Mucosa of stomach (tissue), 1 donor: ENCODE measurements around the gene PLCL2.

Source experiments
- H3K27me3 ChIP-seq: one replicate; pipeline ENCODE4 v1.7.0; 2013; ENCODE audit warnings: mild to moderate bottlenecking, low read length; ENCODE audit not compliant: control insufficient read depth, insufficient read depth
- H3K36me3 ChIP-seq: one replicate; pipeline ENCODE4 v1.7.0; 2013; ENCODE audit warnings: low read length; ENCODE audit not compliant: control insufficient read depth, insufficient read depth
- H3K4me1 ChIP-seq: one replicate; pipeline ENCODE4 v1.7.0; 2013; ENCODE audit warnings: mild to moderate bottlenecking, low read length; ENCODE audit not compliant: control insufficient read depth, insufficient read depth
- H3K4me3 ChIP-seq: one replicate; pipeline ENCODE4 v1.7.0; 2013; ENCODE audit warnings: low read length
- H3K9ac ChIP-seq: one replicate; pipeline ENCODE4 v1.7.0; 2013; ENCODE audit warnings: mild to moderate bottlenecking, low read length, moderate library complexity
- H3K9me3 ChIP-seq: one replicate; pipeline ENCODE4 v1.7.0; 2013; ENCODE audit warnings: mild to moderate bottlenecking, low read length, moderate library complexity; ENCODE audit not compliant: control insufficient read depth
- donor health status: Pancreatic carcinoma.

The PLCL2 gene

GRCh38 chr3:17035033-17035432, 150.3 kb downstream of the PLCL2 start:
- Histone ChIP-seq H3K4me3 (no peak overlapping the region), H3K36me3 (no peaks in the 10 kb centered on the region), H3K9ac (no peak overlapping the region), H3K27me3 (no peaks in the 10 kb centered on the region), H3K9me3 (no peaks in the 10 kb centered on the region), H3K4me1 (peaks cover 33% of the 10 kb centered on the region)

GRCh38 chr3:17035966-17036365, 151.2 kb downstream of the PLCL2 start:
- Histone ChIP-seq H3K27me3 (no peaks in the 10 kb centered on the region), H3K9ac (no peak overlapping the region), H3K36me3 (no peaks in the 10 kb centered on the region), H3K9me3 (no peaks in the 10 kb centered on the region), H3K4me1 (peaks cover 36% of the 10 kb centered on the region), H3K4me3 (no peak overlapping the region)

GRCh38 chr3:17038141-17038540, 153.4 kb downstream of the PLCL2 start:
- Histone ChIP-seq H3K9me3 (no peaks in the 10 kb centered on the region), H3K4me3 (no peak overlapping the region), H3K9ac (no peak overlapping the region), H3K4me1 (peaks cover 33% of the 10 kb centered on the region), H3K27me3 (no peaks in the 10 kb centered on the region), H3K36me3 (no peaks in the 10 kb centered on the region)

DNA sequence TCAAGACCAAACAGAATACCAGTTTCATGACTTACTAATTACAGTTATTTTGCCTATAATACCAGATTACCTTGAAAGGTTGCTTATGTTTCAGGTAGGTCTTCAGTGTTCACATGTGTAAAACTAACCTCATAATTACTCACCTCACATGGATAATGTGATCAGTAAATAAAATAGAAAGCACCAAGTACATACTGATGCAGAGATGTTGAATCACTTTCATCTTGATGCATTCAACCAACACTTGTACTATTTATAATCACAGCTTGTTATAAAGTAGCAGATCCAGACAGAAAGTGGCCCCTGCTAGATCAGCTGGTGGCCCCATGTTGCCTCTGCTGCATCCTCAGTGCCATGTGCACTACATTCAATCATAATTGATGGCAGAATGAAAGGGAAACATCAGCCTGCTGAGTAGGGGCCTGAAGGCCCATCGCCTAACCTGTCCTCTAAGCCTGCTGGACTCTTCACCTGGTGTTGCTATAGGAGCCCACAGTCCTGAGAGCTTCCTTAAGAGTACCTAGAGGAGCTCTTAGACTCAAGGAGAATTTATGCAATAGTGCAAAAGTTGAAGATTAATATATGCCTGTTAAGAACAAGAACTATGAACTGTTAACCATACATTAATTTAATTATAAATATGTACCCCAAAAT, 154.3 kb downstream of the PLCL2 start:
- Histone ChIP-seq H3K36me3 (no peaks in the 10 kb centered on the region), H3K9me3 (no peaks in the 10 kb centered on the region), H3K9ac (no peak overlapping the region), H3K27me3 (no peaks in the 10 kb centered on the region), H3K4me1 (peaks cover 33% of the 10 kb centered on the region), H3K4me3 (no peak overlapping the region)

GRCh38 chr3:17039594-17039993, 154.8 kb downstream of the PLCL2 start:
- no peaks in the 10 kb centered on the region for H3K9me3 ChIP-seq
- peaks cover 33% of the 10 kb centered on the region for H3K4me1 ChIP-seq
- no peaks in the 10 kb centered on the region for H3K27me3 ChIP-seq
- no peak overlapping the region for H3K4me3 ChIP-seq
- H3K36me3 ChIP-seq, result no peaks in the 10 kb centered on the region
- H3K9ac ChIP-seq, result no peak overlapping the region

GRCh38 chr3:17040322-17040989, 155.7 kb downstream of the PLCL2 start:
- Histone ChIP-seq H3K4me1 (peaks cover 33% of the 10 kb centered on the region), H3K9me3 (no peaks in the 10 kb centered on the region), H3K27me3 (no peaks in the 10 kb centered on the region), H3K9ac (no peak overlapping the region), H3K36me3 (no peaks in the 10 kb centered on the region), H3K4me3 (no peak overlapping the region)

GRCh38 chr3:17040990-17041377, 156.2 kb downstream of the PLCL2 start:
- no peaks in the 10 kb centered on the region for H3K9me3 ChIP-seq
- no peak overlapping the region for H3K4me3 ChIP-seq
- H3K36me3 ChIP-seq, result no peaks in the 10 kb centered on the region
- H3K27me3 ChIP-seq, result no peaks in the 10 kb centered on the region
- H3K4me1 ChIP-seq, result peaks cover 33% of the 10 kb centered on the region
- no peak overlapping the region for H3K9ac ChIP-seq

DNA sequence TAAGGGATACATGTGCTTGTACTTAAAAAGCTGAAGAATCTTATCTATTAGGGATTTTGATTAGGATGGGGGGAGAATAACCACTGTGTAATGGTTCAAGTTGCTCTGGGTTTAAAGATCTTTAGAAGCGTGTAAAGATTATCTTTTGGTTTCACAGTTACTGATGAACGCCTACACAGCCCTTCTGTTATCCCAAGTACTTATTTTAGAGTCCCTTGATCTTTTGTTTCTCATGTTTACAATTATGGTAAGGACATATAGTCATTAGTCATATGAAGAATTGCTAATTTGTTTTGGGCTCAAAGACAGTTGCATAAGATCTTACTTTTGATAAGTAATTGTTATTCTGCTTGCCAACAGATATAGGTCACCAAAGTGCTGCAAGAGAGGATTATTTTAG, 160.1 kb downstream of the PLCL2 start:
- Histone ChIP-seq H3K4me3 (no peak overlapping the region), H3K9ac (no peak overlapping the region), H3K36me3 (no peaks in the 10 kb centered on the region), H3K4me1 (peaks cover 13% of the 10 kb centered on the region), H3K9me3 (no peaks in the 10 kb centered on the region), H3K27me3 (no peaks in the 10 kb centered on the region)

GRCh38 chr3:17045705-17046104, 160.9 kb downstream of the PLCL2 start:
- Histone ChIP-seq H3K9ac (no peak overlapping the region), H3K4me1 (peaks cover 4% of the 10 kb centered on the region)

DNA sequence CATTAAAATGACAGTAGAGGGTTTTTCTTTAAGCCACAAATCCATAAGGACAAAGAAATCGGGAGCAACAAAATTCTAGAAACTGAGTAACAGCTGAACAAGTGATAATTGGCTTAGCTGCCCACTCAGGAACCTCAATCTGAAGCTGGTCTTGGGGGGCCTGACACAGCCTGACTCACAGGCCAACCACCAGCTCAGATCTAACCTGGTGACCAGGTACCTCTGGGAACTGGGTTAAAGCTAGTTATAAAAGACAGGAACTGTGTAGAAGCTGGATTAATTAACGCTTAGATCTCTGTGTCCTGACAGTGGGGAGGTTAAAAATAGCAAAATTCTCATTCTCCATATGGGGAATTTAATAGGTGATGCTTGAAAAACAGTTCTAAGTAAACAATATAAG, 161.9 kb downstream of the PLCL2 start:
- Histone ChIP-seq H3K9ac (no peak overlapping the region), H3K36me3 (no peaks in the 10 kb centered on the region), H3K4me1 (no peaks in the 10 kb centered on the region), H3K4me3 (no peak overlapping the region), H3K27me3 (no peaks in the 10 kb centered on the region), H3K9me3 (no peaks in the 10 kb centered on the region)

More at GRCh38 chr3:17045705-17046104, 160.9 kb downstream of the PLCL2 start:
- Histone ChIP-seq H3K9me3 (no peaks in the 10 kb centered on the region), H3K36me3 (no peaks in the 10 kb centered on the region), H3K27me3 (no peaks in the 10 kb centered on the region), H3K4me3 (no peak overlapping the region)

GRCh38 chr3:17047162-17047561, 162.4 kb downstream of the PLCL2 start:
- Histone ChIP-seq H3K4me1 (no peaks in the 10 kb centered on the region), H3K9me3 (no peaks in the 10 kb centered on the region), H3K4me3 (no peak overlapping the region), H3K9ac (no peak overlapping the region), H3K36me3 (no peaks in the 10 kb centered on the region), H3K27me3 (no peaks in the 10 kb centered on the region)

- no peaks in the 10 kb centered on the region for H3K27me3 ChIP-seq
- H3K9ac ChIP-seq, result no peak overlapping the region
- H3K4me1 ChIP-seq, result no peaks in the 10 kb centered on the region
- no peaks in the 10 kb centered on the region for H3K36me3 ChIP-seq
- H3K9me3 ChIP-seq, result no peaks in the 10 kb centered on the region
- no peak overlapping the region for H3K4me3 ChIP-seq
Measured at GRCh38 chr3:17047894-17048293, 163.1 kb downstream of the PLCL2 start.
